Measurements from ENCODE around the gene KIZ.
"Not testable (repeated sequence)": the region's sequence is repeated elsewhere in the genome, so short reads cannot be mapped to it uniquely, and the experiment has no call there.

KIZ gene

DNA sequence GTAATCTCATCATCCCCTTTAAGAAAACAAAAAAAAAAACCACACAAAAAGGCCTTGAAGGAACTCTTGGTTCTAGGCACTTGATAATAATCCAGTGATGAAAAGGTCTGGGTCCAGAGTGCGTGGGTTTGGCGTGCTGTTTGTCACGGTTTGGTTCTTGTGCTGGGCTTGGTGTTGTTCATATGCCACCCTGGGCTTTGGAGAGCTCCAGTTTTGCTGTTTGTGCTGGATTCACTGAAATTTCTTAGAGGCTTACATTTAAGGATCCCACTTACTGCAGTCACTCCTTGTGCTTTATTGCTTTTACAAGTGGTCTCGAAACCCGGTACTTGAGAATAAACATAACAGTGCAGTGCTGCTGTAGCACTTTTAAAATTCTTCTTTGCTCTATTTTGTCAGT is 108.4 kb downstream of the KIZ start:
- no peak for DNase-seq

DNA sequence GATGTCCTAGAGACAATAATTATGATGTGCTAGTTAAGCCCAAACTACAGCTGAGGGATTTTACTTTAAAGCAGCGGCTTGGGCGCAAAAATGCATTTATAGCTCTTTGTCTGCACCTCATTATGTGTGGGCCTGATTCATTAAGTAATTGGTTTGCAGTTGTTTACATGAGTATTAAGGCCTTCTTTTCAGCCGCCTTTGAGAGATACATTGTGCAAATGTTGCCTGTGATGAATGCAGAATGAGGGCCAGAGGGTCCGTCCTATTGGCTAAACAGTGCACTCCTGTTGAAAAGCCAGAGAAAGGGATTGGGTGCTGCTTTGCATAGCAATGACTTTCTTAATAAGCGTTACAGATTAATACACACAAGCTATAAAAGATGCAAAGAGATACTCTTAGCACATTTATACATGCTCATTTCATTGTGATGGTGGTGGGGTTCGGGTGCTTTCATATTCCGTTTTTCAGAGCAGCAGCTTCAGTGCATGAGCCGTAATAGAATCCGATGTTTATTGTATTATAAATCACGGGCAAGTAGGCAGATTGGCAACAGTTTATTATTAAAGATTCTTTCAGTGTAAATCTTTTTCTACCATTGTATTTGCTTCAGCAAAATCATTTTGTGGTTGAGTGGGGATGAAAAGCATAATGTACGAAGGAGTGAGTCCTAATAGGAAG is 109.1 kb downstream of the KIZ start:
- no peak for DNase-seq

DNA sequence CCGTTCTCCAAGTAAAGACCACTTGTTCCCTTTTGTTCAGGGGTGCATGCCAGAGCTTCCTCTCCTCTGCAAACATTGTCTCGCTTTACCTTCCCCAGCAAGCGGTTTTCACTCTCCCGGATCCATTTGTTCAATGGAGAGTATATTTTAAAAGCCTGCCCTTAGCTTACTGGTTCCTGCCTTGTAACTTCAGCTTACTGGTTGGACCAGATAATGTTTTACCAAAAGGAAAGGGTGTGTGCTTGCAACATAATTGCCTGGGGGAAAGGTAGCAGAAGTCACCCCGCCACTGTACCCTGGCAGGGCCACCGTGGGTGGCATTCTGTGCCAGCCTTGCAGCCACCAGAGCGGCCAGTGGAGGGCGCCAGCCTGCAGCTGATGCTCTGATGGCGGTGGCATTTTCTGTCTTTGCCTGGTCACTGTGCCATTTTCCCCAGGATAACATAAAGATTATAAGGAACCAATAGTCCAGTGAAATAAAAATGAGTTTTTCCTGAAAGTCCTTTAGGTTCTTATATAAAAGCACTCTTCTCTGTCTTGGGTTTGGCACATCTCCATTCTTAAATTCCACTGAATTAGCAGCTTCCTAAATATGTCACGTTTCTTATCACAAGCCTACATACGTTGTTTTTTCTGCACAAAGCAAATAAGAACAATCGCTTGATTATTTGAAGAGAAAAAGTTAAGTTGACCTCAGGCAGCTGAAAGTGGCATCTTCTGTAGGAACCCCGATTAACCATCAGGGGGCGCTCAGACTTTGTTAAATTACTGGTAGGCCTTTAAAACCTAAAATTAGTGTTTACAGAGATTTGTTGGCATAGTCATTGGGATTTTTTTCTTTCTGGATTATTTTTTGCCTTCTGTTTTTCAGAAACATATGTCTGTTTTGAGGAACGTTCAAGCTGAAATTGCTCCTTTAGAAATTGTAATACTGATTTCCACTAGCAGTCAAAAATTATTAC is 109.9 kb downstream of the KIZ start:
- peak; percentile 86 for DNase-seq

DNA sequence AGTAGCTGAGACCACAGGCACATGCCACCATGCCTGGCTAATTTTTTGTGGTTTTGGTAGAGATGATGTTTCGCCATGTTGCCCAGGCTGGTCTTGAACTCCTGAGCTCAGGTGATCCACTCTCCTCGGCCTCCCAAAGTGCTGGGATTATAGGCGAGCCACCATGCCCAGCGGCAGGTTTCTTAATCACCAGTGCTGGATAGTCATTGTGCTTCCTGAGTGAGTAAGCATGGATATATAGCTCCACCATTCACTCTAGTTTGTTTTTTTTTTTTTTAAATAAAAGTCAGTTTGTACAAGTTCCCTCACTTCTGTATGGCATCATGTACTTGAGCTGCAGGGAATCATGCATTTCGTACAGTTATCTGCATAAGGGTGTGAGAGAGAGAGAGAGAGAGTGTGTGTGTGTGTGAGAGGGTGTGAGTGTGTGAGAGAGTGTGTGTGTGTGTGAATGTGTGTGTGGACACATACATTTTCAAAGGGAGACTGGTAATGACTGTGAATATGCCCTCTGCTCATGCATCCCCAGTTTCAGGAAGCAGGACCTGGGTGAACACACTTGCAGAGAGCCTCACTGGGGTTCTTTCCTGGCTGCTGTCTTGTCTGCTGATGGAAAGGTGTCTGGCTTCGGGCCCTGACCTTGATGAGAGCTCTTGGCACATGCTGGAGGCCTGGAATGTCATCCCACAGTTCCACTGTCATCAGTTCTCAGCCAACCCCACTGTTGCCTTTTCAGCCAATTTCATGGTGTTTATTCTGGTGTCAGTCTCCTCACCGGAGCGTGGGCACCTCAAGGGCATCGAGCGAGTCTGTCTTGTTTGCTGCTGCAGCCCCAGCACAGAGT is 112.3 kb downstream of the KIZ start:
- DNase-seq = no peak

DNA sequence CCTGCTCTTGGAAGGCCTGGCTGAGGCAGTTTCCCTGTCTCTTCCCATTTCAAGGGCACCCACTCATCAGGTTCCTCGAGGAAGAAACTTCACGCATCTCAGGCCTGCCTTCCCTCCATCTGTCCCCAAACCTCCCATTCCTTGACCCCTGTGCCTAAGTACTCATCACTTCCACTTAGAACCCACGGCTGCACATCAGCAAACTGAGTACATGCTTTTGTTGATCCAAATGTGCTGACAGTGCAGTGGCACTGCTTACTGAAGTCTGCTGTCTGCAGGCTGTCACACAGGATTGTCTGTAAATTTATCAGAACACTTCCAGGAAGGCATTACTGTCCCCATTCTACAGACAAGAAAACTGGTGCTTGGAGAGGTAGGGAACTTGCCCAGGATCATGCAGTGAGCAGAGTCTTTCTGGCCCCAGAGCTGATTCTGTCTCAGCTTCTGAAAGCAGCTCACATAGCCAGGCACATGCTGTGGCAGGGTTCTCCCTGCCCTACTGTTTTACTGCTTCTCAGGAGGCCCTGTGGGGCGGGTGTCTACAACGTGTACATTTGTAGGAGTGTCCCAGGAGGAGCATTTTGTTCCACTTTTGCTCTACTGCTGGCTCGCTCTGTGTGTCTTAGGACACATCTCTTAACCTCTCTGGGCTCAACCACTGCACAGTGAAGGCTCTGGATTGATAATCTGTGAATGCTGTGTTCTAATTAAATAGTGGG is 113.1 kb downstream of the KIZ start:
- DNase-seq = no peak

DNA sequence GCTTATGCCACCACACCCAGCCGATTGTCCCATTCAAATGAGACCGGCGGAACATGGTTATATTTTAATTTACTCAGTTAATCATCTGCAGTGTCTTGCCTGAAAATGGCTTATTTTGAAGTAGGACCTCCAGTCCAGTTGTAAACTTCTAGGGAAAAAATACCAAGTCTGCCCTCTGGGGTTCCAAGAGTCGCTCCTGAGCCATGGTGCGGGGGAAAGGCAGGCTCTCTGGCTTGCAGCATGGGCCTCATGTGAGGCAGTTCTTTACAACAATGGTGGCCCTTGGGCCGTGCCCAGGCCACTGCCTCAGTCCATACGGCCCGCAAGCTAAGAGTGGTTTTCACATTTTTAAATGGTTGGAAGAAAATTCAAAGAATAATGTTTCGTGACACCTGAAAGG is 114.5 kb downstream of the KIZ start:
- no peak for DNase-seq

DNA sequence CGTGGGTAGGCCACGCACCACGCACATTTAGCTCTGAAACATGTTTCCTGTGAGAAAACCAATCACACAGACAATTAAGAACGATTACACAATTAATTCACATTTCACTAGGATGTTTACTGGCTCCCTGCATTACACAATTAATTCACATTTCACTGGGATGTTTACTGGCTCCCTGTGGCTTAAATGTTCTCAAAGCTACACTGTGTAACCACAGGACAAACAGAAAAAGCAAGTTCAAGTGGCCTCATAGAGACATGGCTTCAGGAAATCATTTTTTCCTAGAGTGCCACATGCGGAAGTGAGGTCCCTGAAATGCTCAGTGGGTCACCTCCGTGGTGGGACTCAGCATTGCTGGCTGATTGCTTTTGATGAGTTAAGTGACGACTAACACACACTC is 115.5 kb downstream of the KIZ start:
- no peak for DNase-seq

DNA sequence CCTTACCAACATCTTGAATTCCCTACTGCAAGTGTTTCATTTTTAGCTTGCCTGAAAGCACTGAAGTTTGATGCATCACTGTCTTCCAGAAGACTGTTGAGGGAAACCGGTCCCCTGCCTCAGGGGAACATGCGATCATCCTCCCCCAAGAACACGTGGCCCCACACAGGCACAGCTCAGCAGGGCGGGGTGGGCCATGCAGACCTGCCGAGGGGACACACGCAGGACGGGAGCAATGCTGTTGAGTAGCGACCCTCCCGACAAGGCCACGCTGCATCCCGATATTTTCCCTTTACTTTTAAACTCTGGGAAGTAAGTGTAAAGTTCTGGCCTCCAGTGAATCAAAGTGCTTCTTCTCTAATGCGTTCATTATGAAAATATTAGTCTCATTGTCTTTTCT is 117.9 kb downstream of the KIZ start:
- DNase-seq = no peak

DNA sequence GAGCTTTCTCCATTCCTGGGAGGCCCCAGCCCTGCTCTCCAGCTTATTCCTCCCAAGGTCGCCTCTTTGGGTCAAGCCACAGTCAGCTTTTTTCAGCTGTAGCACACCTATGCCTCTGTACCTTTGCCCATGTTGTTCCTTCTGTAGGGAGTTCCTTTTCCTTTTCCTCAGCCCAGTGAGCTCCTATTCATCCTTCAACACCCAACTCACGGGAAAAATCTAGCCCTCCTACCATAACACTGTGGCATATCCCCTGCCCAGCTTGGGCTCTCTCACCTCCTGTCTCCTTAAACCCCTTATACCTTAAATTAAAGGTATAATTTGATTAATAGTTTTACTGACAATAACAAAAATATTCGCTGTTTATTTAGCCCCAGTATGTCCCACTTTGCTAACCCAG is 118.9 kb downstream of the KIZ start:
- DNase-seq = no peak

DNA sequence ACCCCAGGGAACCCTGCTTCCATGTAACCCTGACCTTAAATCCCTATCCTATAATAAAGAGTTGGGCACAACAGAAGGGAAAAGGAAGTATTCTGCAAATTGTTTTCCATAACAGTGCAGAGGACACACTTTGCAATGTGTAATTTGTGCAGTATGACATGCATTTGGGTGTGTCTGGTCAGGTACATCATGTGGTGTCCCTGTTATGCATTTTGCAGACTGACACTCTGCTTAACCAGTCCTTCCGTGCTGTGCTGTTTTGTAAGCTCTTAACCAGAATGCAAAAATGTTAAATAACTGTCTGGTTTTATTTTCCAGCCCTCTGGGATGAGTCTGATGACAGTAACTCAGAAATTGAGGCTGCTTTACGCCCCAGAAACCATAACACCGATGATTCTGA is 120.3 kb downstream of the KIZ start:
- DNase-seq = no peak

DNA sequence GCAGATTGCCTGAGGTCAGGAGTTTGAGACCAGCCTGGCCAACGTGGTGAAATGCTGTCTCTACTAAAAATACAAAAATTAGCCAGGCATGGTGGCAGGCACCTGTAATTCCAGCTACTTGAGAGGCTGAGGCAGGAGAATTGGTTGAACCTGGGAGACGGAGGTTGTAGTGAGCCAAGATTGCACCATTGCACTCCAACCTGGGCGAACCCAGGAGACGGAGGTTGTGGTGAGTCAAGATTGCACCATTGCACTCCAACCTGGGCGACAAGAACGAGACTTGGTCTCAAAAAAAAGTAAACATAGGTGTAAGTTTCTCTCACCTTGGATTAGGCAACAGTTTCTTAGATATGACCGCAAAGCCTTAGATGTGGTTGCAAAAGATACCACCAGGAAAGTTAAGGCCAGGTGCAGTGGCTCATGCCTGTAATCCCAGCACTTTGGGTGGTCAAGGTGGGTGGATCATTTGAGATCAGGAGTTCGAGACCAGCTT is 121.8 kb downstream of the KIZ start:
- DNase-seq = not testable (repeated sequence)

DNA sequence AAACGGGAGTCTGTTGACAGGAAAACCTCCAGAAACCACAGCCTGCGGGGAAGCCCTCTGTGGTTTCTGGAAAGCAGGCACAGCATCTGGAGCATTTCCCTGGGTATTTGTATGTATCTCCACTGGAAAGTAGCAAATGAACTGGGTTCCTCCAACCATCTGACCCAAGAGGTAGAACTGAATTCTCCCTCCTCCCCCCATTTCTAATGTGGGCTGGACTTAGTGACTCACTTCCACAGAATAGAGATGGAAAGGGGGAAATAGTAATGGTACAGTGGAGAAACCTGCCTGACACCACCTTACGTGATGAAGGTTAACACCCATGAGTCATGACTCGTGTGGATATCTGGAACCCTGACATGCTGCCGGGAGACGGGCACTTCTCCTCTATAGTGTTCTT is 125.4 kb downstream of the KIZ start:
- peak; percentile 60 for DNase-seq

DNA sequence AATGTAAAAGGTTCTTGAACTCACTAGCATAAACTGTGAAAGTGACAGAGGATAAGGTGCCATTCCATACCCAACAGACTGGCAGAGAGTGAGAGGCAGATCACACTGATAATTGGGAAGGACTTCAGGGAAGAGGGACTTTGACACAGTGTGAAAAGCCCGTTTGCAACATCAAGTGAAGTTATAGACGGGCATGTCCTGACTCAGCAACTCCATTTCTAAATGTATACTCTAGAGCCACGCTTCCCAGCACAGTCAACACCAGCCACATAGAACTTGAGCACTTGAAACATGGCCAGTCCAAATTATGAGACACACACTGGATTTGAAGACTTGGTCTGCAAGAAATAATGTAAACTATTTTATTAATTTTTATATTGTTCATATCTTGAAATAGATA is 131.3 kb downstream of the KIZ start:
- DNase-seq = no peak

DNA sequence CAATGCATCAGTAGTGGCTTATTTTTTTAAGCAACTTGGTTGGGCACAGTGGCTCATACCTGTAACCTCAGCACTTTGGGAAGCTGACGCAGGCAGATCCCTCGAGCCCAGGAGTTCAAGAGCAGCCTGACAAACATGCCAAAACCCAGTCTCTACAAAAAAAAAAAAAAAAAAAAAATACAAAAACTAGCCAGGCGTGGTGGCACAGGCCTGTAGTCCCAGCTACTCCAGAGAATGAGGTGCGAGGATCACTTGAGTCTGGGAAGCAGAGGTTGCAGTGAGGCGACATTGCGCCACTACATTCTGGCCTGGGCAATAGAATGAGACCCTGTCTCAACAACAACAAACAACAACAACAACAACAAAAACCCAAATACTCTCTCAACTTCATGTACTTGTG is 132.5 kb downstream of the KIZ start:
- DNase-seq = no peak

DNA sequence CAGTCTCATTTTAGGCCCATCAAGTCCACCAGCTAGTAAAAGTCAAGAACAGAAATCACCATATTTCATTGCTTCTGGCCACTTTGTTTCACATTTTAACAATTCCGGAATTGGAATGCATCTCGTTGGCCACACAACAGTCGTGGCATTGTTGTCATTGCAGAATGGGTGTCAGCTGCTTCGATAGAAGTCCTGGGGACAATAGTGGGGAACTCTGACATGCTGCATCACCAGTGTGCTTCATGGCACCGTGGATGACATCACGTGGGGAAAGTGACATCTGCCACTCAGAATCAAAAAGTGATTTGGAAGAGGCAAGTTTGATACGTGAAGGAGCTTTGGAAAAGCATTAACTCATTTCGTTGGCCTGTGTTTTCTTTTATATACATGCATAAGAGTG is 133.5 kb downstream of the KIZ start:
- DNase-seq = no peak

DNA sequence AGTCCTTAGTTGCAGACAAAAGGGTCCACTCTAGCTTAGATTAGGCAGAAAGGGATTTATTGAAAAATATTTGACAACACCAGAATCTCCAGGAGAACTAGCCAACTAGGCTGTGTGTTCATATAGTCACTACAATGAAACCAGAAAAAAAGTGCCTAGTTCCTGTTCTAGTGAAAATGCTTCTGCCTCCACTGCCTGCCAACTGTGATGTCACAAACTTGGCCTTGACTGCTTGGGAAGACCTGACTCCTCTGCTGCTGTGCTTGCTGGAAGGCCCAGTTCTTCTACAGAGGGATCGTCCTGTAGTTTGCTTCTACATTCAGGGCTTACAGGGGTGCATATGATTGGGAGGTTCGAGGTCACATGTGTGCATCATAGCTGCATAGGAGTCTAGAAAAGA is 136.9 kb downstream of the KIZ start:
- no peak for DNase-seq

DNA sequence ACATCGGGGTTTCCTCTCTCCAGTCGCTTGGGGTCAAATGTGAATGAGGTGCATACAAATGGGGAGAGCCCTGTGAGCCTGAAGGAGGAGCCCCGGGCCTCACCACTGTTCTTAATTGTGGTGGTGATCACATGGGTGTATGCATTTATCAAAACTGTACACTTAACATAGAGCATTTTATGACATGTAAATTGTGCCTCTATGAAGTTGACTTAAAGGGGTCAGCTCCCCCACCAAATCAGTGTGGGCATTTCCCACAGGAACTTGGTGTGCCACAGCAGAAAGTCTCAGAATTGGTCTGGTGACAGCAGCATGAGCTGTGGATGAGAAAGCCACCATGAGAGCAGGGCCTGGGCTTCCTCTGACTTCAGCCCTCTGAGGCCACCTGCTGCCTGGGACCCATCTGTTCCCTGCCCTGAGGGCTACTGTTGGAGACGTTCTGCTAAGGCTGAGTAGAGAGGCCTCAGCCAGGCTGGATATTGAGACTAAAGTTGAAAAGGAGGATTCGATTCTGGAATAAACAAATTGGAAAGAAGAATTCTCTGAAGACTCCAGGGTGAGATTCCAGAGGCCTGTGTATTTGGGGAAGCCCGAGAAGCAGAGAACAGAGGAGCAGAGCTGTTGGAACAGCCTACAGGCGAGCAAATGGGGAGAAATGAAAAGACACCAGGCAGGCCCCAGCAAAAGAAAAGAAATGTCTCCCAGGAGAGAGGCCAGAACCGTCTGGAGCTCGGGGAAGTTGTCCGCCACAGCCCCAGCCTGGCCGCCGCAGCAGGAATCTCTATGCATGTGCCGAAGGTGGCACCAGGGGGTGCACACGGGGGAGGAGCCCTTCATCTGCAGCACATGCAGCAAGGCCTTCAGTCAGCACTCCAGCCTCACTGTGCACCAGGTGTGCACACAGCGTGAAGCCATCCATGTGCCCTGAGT is 139.6 kb downstream of the KIZ start:
- no peak for DNase-seq

DNA sequence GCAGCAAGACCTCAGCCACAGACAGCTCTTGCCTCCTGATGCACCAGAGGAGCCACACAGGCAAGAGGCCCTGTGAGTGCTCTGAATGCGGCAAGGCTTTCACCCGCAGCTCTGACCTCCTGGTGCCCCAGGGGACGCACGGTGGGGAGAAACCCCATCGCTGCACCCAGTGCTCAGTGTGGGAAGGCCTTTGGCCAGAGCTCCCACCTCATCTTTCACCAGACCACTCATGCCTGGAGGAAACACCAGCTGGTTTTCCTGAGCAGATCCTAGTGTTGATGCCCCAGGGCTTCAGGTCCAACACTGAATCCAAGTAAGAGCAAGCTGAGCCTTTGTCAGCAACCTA is 140.3 kb downstream of the KIZ start:
- DNase-seq = no peak

DNA sequence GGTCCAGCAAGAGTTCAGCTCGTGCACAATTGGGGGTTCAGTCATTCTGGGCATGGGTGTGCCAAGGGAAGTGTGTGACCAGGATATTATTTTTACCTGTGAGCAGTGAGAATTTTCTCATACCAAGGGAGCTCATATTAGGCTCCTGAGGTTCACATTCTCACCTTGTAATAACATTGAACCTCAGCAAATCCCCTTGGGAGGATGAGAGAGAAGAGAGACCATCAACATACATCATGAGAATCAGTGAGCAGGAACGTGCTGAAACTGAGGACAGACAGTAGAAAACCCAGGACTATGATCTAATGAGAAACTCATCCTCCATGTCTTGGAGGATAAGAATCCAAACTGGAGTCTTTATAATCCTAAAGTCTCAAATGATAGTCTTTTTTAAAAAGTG is 143.9 kb downstream of the KIZ start:
- no peak for DNase-seq

DNA sequence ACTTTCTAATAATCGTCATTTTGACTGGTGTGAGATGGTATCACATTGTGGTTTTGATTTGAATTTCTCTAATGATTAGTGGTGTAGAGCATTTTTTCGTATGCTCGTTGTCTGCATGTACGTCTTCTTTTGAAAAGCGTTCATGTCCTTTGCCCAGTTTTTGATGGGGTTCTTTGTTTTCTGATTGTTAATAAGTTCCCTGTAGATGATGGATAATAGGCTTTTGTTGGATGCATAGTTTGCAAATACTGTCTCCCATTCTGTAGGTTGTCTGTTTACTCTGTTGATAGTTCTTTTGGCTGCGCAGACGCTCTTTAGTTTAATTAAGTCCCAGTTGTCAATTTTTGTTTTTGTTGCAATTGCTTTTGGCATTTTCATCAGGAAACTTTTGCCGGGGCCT is 144.9 kb downstream of the KIZ start:
- DNase-seq = no peak

DNA sequence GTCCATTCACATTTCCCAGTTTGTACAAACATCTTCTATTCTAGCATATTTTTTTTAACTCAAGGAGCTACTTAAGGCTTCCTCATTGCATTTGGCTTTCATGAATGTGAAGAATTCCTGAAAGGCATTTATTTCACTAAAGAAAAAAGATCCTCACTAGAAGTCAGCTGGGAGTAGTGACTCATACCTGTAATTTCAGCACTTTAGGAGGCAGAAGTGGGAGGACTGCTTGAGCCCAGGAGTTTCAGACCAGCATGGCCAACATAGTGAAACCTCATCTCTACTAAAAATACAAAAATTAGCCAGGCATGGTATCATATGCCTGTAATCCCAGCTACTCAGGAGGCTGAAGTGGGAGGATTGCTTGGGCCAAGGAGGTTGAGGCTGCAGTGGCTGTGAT is 146.4 kb downstream of the KIZ start:
- no peak for DNase-seq

DNA sequence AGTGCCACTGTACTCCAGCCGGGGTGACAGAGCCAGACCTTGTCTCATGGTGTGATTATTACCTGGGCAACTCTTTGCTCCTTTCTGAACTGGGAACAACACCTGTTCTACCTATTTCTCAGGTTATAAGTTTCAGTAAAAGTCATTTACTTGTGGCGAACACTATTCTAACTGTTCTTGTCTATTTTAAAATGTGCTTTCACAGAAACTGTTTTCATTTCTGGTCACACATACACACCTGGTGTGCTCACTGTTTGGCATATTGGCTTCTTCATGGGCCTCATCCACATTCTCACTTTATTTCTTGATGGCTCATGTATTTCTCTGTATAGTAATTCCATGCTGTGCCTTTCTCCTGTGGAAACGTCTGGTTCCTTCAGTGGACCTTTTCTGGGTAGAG is 146.8 kb downstream of the KIZ start:
- no peak for DNase-seq

All from stimulated activated CD8-positive, alpha-beta memory T cell treated with anti-CD3 and anti-CD28 coated beads, Interleukin-4, amount 100 ng/mL, for 48 hours (primary cell).